Transverse colon (tissue), 3 donors: ENCODE measurements around the gene FER1L5.

ENCODE experiments used
- CTCF ChIP-seq, 5 experiments: fragments of 200-600 bp in 3 of 5; fragments of 450-650 bp in 2 of 5; sonication (generic) in 3 of 5; IDR thresholded peaks; 1 replicate in 2 of 5; 2 replicates in 3 of 5; pipeline ENCODE4 v1.5.1; 2016 to 2017; ENCODE audit warnings: antibody characterized with exemption in 5 of 5, inconsistent platforms in 3 of 5, mild to moderate bottlenecking in 2 of 5, moderate library complexity in 1 of 5
- EP300 ChIP-seq: sonication (generic); formaldehyde crosslinking; IDR thresholded peaks from one replicate; pipeline ENCODE4 v1.6.1; 2017; ENCODE audit warnings: antibody characterized with exemption, low read depth
- POLR2A ChIP-seq: fragments of 450-650 bp; IDR thresholded peaks from one replicate; pipeline ENCODE4 v1.6.1; 2016; ENCODE audit warnings: antibody characterized with exemption, mild to moderate bottlenecking, moderate library complexity

GRCh38 chr2:96617012-96617411, 25.6 kb upstream of the FER1L5 start:
- TF ChIP-seq POLR2A (no peak), CTCF (IDR thresholded peaks at IDR 0.05) (no peak), EP300 (no peak)
